ENCODE data around the gene MEX3C. TPM values are rescaled to one million over a fixed set of nuclear protein-coding genes. Genes with fewer than 3 reads are reported as not detected.

Gene MEX3C
- total and polyA plus RNA-seq, 2 experiments from 2014 or later = 28.8 to 109 TPM

DNA sequence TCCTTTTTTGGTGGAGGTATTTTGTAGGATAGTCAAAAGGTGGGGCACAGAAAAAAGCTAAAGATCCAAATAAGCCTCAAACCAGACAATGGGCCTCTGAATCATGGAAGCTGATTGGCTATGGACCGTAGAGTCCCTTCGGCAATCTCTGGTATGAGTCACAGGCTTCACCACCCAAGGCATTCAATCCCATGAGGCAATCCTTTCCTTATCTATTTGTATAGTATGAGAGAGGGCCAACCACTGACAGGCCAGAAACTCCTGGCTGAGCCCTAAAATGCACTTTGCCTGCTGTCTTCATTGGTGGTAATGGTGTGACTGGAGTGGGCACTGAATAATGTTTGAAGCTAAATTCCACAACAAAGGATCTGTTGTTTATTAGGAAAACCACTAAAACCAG is 38.7 kb upstream of the MEX3C start:
- TF ChIP-seq CREB1 (CRISPR knock-in tag; IDR thresholded peaks at IDR 0.05; ENCODE audit: low read depth) (no peak), ZNF331 (CRISPR knock-in tag; IDR thresholded peaks at IDR 0.05; ENCODE audit: low read depth) (no peak), POLR2AphosphoS5 (IDR thresholded peaks at IDR 0.05; ENCODE audit: low read depth) (no peak), ZNF114 (CRISPR knock-in tag; IDR thresholded peaks at IDR 0.05) (no peak), STAT1 (IDR thresholded peaks at IDR 0.05; ENCODE audit: unreplicated experiment) (no peak)
- TF ChIP-seq, protein P1, sequence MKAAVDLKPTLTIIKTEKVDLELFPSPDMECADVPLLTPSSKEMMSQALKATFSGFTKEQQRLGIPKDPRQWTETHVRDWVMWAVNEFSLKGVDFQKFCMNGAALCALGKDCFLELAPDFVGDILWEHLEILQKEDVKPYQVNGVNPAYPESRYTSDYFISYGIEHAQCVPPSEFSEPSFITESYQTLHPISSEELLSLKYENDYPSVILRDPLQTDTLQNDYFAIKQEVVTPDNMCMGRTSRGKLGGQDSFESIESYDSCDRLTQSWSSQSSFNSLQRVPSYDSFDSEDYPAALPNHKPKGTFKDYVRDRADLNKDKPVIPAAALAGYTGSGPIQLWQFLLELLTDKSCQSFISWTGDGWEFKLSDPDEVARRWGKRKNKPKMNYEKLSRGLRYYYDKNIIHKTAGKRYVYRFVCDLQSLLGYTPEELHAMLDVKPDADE (IDR thresholded peaks at IDR 0.05) = no peak
- TF ChIP-seq, protein P2, sequence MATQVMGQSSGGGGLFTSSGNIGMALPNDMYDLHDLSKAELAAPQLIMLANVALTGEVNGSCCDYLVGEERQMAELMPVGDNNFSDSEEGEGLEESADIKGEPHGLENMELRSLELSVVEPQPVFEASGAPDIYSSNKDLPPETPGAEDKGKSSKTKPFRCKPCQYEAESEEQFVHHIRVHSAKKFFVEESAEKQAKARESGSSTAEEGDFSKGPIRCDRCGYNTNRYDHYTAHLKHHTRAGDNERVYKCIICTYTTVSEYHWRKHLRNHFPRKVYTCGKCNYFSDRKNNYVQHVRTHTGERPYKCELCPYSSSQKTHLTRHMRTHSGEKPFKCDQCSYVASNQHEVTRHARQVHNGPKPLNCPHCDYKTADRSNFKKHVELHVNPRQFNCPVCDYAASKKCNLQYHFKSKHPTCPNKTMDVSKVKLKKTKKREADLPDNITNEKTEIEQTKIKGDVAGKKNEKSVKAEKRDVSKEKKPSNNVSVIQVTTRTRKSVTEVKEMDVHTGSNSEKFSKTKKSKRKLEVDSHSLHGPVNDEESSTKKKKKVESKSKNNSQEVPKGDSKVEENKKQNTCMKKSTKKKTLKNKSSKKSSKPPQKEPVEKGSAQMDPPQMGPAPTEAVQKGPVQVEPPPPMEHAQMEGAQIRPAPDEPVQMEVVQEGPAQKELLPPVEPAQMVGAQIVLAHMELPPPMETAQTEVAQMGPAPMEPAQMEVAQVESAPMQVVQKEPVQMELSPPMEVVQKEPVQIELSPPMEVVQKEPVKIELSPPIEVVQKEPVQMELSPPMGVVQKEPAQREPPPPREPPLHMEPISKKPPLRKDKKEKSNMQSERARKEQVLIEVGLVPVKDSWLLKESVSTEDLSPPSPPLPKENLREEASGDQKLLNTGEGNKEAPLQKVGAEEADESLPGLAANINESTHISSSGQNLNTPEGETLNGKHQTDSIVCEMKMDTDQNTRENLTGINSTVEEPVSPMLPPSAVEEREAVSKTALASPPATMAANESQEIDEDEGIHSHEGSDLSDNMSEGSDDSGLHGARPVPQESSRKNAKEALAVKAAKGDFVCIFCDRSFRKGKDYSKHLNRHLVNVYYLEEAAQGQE (IDR thresholded peaks at IDR 0.05; ENCODE audit: unreplicated experiment) = no peak
- TF ChIP-seq, protein P3, sequence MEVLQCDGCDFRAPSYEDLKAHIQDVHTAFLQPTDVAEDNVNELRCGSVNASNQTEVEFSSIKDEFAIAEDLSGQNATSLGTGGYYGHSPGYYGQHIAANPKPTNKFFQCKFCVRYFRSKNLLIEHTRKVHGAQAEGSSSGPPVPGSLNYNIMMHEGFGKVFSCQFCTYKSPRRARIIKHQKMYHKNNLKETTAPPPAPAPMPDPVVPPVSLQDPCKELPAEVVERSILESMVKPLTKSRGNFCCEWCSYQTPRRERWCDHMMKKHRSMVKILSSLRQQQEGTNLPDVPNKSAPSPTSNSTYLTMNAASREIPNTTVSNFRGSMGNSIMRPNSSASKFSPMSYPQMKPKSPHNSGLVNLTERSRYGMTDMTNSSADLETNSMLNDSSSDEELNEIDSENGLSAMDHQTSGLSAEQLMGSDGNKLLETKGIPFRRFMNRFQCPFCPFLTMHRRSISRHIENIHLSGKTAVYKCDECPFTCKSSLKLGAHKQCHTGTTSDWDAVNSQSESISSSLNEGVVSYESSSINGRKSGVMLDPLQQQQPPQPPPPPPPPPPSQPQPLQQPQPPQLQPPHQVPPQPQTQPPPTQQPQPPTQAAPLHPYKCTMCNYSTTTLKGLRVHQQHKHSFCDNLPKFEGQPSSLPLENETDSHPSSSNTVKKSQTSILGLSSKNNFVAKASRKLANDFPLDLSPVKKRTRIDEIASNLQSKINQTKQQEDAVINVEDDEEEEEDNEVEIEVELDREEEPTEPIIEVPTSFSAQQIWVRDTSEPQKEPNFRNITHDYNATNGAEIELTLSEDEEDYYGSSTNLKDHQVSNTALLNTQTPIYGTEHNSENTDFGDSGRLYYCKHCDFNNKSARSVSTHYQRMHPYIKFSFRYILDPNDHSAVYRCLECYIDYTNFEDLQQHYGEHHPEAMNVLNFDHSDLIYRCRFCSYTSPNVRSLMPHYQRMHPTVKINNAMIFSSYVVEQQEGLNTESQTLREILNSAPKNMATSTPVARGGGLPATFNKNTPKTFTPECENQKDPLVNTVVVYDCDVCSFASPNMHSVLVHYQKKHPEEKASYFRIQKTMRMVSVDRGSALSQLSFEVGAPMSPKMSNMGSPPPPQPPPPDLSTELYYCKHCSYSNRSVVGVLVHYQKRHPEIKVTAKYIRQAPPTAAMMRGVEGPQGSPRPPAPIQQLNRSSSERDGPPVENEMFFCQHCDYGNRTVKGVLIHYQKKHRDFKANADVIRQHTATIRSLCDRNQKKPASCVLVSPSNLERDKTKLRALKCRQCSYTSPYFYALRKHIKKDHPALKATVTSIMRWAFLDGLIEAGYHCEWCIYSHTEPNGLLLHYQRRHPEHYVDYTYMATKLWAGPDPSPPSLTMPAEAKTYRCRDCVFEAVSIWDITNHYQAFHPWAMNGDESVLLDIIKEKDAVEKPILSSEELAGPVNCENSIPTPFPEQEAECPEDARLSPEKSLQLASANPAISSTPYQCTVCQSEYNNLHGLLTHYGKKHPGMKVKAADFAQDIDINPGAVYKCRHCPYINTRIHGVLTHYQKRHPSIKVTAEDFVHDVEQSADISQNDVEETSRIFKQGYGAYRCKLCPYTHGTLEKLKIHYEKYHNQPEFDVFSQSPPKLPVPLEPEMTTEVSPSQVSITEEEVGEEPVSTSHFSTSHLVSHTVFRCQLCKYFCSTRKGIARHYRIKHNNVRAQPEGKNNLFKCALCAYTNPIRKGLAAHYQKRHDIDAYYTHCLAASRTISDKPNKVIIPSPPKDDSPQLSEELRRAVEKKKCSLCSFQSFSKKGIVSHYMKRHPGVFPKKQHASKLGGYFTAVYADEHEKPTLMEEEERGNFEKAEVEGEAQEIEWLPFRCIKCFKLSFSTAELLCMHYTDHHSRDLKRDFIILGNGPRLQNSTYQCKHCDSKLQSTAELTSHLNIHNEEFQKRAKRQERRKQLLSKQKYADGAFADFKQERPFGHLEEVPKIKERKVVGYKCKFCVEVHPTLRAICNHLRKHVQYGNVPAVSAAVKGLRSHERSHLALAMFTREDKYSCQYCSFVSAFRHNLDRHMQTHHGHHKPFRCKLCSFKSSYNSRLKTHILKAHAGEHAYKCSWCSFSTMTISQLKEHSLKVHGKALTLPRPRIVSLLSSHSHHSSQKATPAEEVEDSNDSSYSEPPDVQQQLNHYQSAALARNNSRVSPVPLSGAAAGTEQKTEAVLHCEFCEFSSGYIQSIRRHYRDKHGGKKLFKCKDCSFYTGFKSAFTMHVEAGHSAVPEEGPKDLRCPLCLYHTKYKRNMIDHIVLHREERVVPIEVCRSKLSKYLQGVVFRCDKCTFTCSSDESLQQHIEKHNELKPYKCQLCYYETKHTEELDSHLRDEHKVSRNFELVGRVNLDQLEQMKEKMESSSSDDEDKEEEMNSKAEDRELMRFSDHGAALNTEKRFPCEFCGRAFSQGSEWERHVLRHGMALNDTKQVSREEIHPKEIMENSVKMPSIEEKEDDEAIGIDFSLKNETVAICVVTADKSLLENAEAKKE (CRISPR knock-in tag; IDR thresholded peaks at IDR 0.05) = no peak
- TF ChIP-seq, protein P4, sequence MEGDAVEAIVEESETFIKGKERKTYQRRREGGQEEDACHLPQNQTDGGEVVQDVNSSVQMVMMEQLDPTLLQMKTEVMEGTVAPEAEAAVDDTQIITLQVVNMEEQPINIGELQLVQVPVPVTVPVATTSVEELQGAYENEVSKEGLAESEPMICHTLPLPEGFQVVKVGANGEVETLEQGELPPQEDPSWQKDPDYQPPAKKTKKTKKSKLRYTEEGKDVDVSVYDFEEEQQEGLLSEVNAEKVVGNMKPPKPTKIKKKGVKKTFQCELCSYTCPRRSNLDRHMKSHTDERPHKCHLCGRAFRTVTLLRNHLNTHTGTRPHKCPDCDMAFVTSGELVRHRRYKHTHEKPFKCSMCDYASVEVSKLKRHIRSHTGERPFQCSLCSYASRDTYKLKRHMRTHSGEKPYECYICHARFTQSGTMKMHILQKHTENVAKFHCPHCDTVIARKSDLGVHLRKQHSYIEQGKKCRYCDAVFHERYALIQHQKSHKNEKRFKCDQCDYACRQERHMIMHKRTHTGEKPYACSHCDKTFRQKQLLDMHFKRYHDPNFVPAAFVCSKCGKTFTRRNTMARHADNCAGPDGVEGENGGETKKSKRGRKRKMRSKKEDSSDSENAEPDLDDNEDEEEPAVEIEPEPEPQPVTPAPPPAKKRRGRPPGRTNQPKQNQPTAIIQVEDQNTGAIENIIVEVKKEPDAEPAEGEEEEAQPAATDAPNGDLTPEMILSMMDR (conservative IDR thresholded peaks at IDR 0.05; ENCODE audit: low read depth in 2 of 2) = no peak
- DNase-seq (ENCODE audit: low spot score) (no peak), ATAC-seq (peak; percentile 55)
- Histone ChIP-seq H3K27me3 (ENCODE audit: insufficient read depth) (no peaks in the 10 kb centered on the region), H3K4me2 (no peak overlapping the region), H3F3A (replicated peaks; ENCODE audit: low read depth) (no peaks in the 10 kb centered on the region), H3K27ac (ENCODE audit: low read depth) (no peak overlapping the region), H4K20me1 (replicated peaks; ENCODE audit: insufficient read depth) (no peaks in the 10 kb centered on the region), H3K79me2 (replicated peaks; ENCODE audit: insufficient read depth) (no peaks in the 10 kb centered on the region), H3K4me3 (no peak overlapping the region), H3K9me2 (ENCODE audit: insufficient read depth) (no peaks in the 10 kb centered on the region), H3K36me3 (ENCODE audit: insufficient read depth) (no peaks in the 10 kb centered on the region), H2AFZ (peak overlapping the region; percentile 4; the same call in 1 of the 2 replicates), H3K4me1 (ENCODE audit: insufficient read depth) (0 out of 2 replicates have a peak, but pooled peaks cover 7% of the 10 kb centered on the region)
- H3K27me3 Mint-ChIP-seq (ENCODE audit: insufficient read depth, low read depth, poor library complexity) = peaks cover 3% of the 10 kb centered on the region
- no peak overlapping the region for H3K27ac Mint-ChIP-seq
- no peak overlapping the region for H3K4me3 Mint-ChIP-seq
- H3K36me3 Mint-ChIP-seq (ENCODE audit: low read depth) = no peaks in the 10 kb centered on the region; the same call in 2 of the 3 replicates
- peaks cover 16% of the 10 kb centered on the region for H3K4me1 Mint-ChIP-seq
- no peaks in the 10 kb centered on the region for H3K9me3 Mint-ChIP-seq
